ENCODE results near the gene SMAGP. TPM values are rescaled to one million over a fixed set of nuclear protein-coding genes. Genes with fewer than 3 reads are reported as not detected.

Gene SMAGP
- total and polyA plus RNA-seq, 2 of the 13 experiments (the other 11 are each of a cell fraction or from before 2014, with no cell fraction given): 9.2 TPM

GRCh38 chr12:51217133-51217967, 52.9 kb downstream of the SMAGP start:
- BruUV-seq (replicated peaks): no TSS peak
- no peaks in the 10 kb centered on the region for H3K9me3 ChIP-seq (ENCODE audit: low read length)
- peak overlapping the region; percentile 71 to 79 (median 73); a peak in 5 of 6 replicates for H3K4me3 ChIP-seq (replicated peaks in 1 of 3; ENCODE audit: insufficient read depth in 1 of 3, low read depth in 2 of 3, low read length in 3 of 3)
- H3K4me2 ChIP-seq (ENCODE audit: low read depth, low read length): peak overlapping the region; percentile 99
- ChIA-PET CTCF (ENCODE audit: low intra/inter-chr PET ratio, low total read pairs) (no interaction called here), POLR2A (interaction anchor here (0.7 to 2.6 kb wide), 17 partner anchors 13 to 452 kb away, joined by 3 to 43 read pairs (median 5); partner anchors contain the start of genes CSRNP2, DAZAP2 and TFCP2)
- H3K27ac ChIP-seq (ENCODE audit: extremely low read length, insufficient read depth, low read length): no peak overlapping the region
- peak; percentile 57 for ATAC-seq
- DNase-seq (ENCODE audit: low spot score): no peak
- in situ Hi-C loops (cut with HindIII; ENCODE audit: extremely low pct_ligation_motif_present, low pct_unique_long_range_greater_than_20kb): no loop called here
- 1% methylated on average over 62 of the region's 81 CpGs for WGBS (ENCODE audit: low lambda C conversion rate)
- no peaks in the 10 kb centered on the region; a peak in 1 of 5 replicates for H3K27me3 ChIP-seq (ENCODE audit: control insufficient read depth in 1 of 2, insufficient read depth in 2 of 2, low read length in 2 of 2)
- H4K20me1 ChIP-seq (ENCODE audit: insufficient read depth, low read length): no peaks in the 10 kb centered on the region
- H3K79me2 ChIP-seq (ENCODE audit: insufficient read depth, low read length): no peaks in the 10 kb centered on the region
- peak overlapping the region; percentile 65; the same call in 1 of the 2 replicates for H3K9ac ChIP-seq (ENCODE audit: insufficient read depth, low read depth, low read length)
- H3K36me3 ChIP-seq (replicated peaks in 1 of 2; ENCODE audit: control insufficient read depth in 1 of 2, insufficient read depth in 2 of 2, low read length in 2 of 2): no peaks in the 10 kb centered on the region
- no peak for FAIRE-seq
- H3K4me1 ChIP-seq (ENCODE audit: insufficient read depth, low read length): peaks cover 16% of the 10 kb centered on the region
- intact Hi-C loops (cut with micrococcal nuclease; ENCODE audit: unreplicated experiment): no loop called here
- H2AFZ ChIP-seq (ENCODE audit: low read length): no peak overlapping the region
- TF ChIP-seq ZNF563 (CRISPR knock-in tag; IDR thresholded peaks at IDR 0.05) (no peak), ZNF318 (CRISPR knock-in tag; IDR thresholded peaks at IDR 0.05) (no peak), MEF2D (CRISPR knock-in tag; IDR thresholded peaks at IDR 0.05) (no peak), SMAD9 (CRISPR knock-in tag; IDR thresholded peaks at IDR 0.05) (no peak), ADNP (CRISPR knock-in tag; IDR thresholded peaks at IDR 0.05) (no peak), AHR (CRISPR knock-in tag; IDR thresholded peaks at IDR 0.05) (no peak), PCBP2 (optimal IDR thresholded peaks at IDR 0.05; ENCODE audit: low read depth, low read length, poor library complexity, severe bottlenecking) (no peak), SKIL (CRISPR knock-in tag; IDR thresholded peaks at IDR 0.05; ENCODE audit: borderline replicate concordance) (no peak), TEAD2 (CRISPR knock-in tag; IDR thresholded peaks at IDR 0.05) (no peak), ATF6 (CRISPR knock-in tag; conservative IDR thresholded peaks at IDR 0.05) (no peak), REL (CRISPR knock-in tag; conservative IDR thresholded peaks at IDR 0.05) (no peak)

All from HepG2 (cell line).